ENCODE data around the gene HHATL.

The HHATL gene

GRCh38 chr3:42733501-42734262 lies 31.1 kb upstream of the HHATL start:
- no peak overlapping the region for H3K27ac ChIP-seq
- TF ChIP-seq CTCF (conservative IDR thresholded peaks at IDR 0.05) (no peak), ZFX (IDR thresholded peaks at IDR 0.05) (no peak)

- no peak overlapping the region for H3K27ac ChIP-seq
- TF ChIP-seq ZFX (IDR thresholded peaks at IDR 0.05) (no peak), CTCF (conservative IDR thresholded peaks at IDR 0.05) (no peak)
These were observed 30.3 kb upstream of the HHATL start for GRCh38 chr3:42732829-42733459.

- no peak for TF ChIP-seq CTCF (conservative IDR thresholded peaks at IDR 0.05)
- TF ChIP-seq ZFX (IDR thresholded peaks at IDR 0.05) = no peak
- no peak overlapping the region for H3K27ac ChIP-seq
These were observed 29.7 kb upstream of the HHATL start for GRCh38 chr3:42732196-42732828.

GRCh38 chr3:42731476-42732195 lies 29.0 kb upstream of the HHATL start:
- TF ChIP-seq ZFX (IDR thresholded peaks at IDR 0.05) (no peak), CTCF (conservative IDR thresholded peaks at IDR 0.05) (no peak)
- no peak overlapping the region for H3K27ac ChIP-seq

GRCh38 chr3:42730706-42731420 lies 28.3 kb upstream of the HHATL start:
- no peak overlapping the region for H3K27ac ChIP-seq
- TF ChIP-seq CTCF (conservative IDR thresholded peaks at IDR 0.05) = no peak
- no peak for TF ChIP-seq ZFX (IDR thresholded peaks at IDR 0.05)

GRCh38 chr3:42730294-42730693 lies 27.7 kb upstream of the HHATL start:
- no peak overlapping the region for H3K27ac ChIP-seq
- TF ChIP-seq CTCF (conservative IDR thresholded peaks at IDR 0.05) = no peak
- no peak for TF ChIP-seq ZFX (IDR thresholded peaks at IDR 0.05)
